Thyroid gland (tissue), 4 donors: Measurements from ENCODE around the gene C10orf67.

Experiments
- CTCF ChIP-seq, 6 experiments: fragments of 200-600 bp in 3 of 6; fragments of 450-650 bp in 3 of 6; sonication (generic) in 3 of 6; IDR thresholded peaks; one replicate each; pipeline ENCODE4 v1.5.1; 2016 to 2019; ENCODE audit warnings: antibody characterized with exemption in 6 of 6, mild to moderate bottlenecking in 2 of 6, inconsistent platforms in 1 of 6, moderate library complexity in 1 of 6
- POLR2A ChIP-seq, 2 donors: fragments of 450-650 bp; IDR thresholded peaks; one replicate each; pipeline ENCODE4 v1.6.1; 2017; ENCODE audit warnings: antibody characterized with exemption in 2 of 2, mild to moderate bottlenecking in 2 of 2, moderate library complexity in 1 of 2

GRCh38 chr10:23311034-23311433 is 33.6 kb downstream of the C10orf67 start:
- TF ChIP-seq CTCF (IDR thresholded peaks at IDR 0.05) (no peak), POLR2A (IDR thresholded peaks at IDR 0.05) (no peak)
